H1 (cell line): Measurements from ENCODE around the gene PDGFB. TPM values are rescaled to one million over a fixed set of nuclear protein-coding genes. Genes with fewer than 3 reads are reported as not detected.

Experiments
- ATF2 ChIP-seq: IDR thresholded peaks from 2 replicates; pipeline ENCODE4 v1.6.1; 2012; ENCODE audit warnings: low read length, inconsistent platforms
- BACH1 ChIP-seq: IDR thresholded peaks from 2 replicates; pipeline ENCODE4 v1.6.1; 2012; ENCODE audit warnings: low read length, improper control_type of control experiment
- BRCA1 ChIP-seq: IDR thresholded peaks from 2 replicates; pipeline ENCODE4 v1.6.1; 2012; ENCODE audit warnings: low read depth, low read length, improper control_type of control experiment
- CHD7 ChIP-seq: fragments of 300-600 bp; sonication (generic); IDR thresholded peaks from 2 replicates; pipeline ENCODE4 v1.7.1; 2012; ENCODE audit warnings: low read length, moderate library complexity, mild to moderate bottlenecking, inconsistent platforms; ENCODE audit not compliant: insufficient replicate concordance
- NRF1 ChIP-seq: IDR thresholded peaks from 2 replicates; pipeline ENCODE4 v1.6.1; 2011; ENCODE audit warnings: mild to moderate bottlenecking, low read depth, low read length, improper control_type of control experiment
- SP1 ChIP-seq: IDR thresholded peaks from 2 replicates; pipeline ENCODE4 v1.6.1; 2011; ENCODE audit warnings: low read depth, low read length
- SP4 ChIP-seq: IDR thresholded peaks from 2 replicates; pipeline ENCODE4 v1.6.1; 2012; ENCODE audit warnings: low read length, inconsistent platforms
- ZNF274 ChIP-seq: IDR thresholded peaks from 2 replicates; pipeline ENCODE4 v1.7.0; 2012; ENCODE audit warnings: low read length, borderline replicate concordance; ENCODE audit errors: extremely low read depth
- polyA plus RNA-seq, 7 experiments: library from polyadenylated mRNA; depleted of rRNA in 3 of 7; stranded (reverse) in 5 of 7; unstranded in 2 of 7; fragments of >200 nt in 5 of 7; fragments of 200-250 nt in 2 of 7; gene quantifications; 1 replicate in 5 of 7; 2 replicates in 1 of 7; 4 replicates in 1 of 7; pipeline versions ENCODE4 v1.2.1 to v1.2.3, GENCODE V29; 2011 to 2013; ENCODE audit warnings: missing spikeins in 2 of 7, mixed read lengths in 2 of 7
- total RNA-seq: library from RNA; stranded (reverse); fragmentation: NEBNext Ultra II Directional; extraction: Animal tissue kit (Norgen Biotek cat#: 25700); gene quantifications from 2 replicates; pipeline ENCODE4 v1.2.1, GENCODE V29; 2021

PDGFB gene
- total and polyA plus RNA-seq, 2 of the 8 experiments (the other 6 are each of a cell fraction or from before 2014, with no cell fraction given) = 3.9 to 8.5 TPM

GRCh38 chr22:39219071-39220039 is 25.4 kb downstream of the PDGFB start (continued):
- TF ChIP-seq BACH1 (no peak), SP4 (no peak), CHD7 (no peak), SP1 (no peak), BRCA1 (no peak), ATF2 (no peak), NRF1 (no peak), ZNF274 (no peak)
